HG03432 (cell line): Measurements from ENCODE around the gene DUSP5.
"Not testable (repeated sequence)": the region's sequence is repeated elsewhere in the genome, so short reads cannot be mapped to it uniquely, and the experiment has no call there.

Experiments
- ATAC-seq: cut with Tn5 transposase; IDR thresholded peaks from one replicate; pipeline ENCODE4 v1.9.1; 2021; ENCODE audit warnings: mild to moderate bottlenecking, moderate library complexity; ENCODE audit not compliant: unreplicated experiment

Gene DUSP5

GRCh38 chr10:110497438-110498086 lies at the start of gene DUSP5:
Gene DUSP5 (plus strand): TSS chr10:110497907. CDS start chr10:110498122, 215 bp downstream.
- peak; percentile 71 for ATAC-seq

GRCh38 chr10:110448682-110449418 lies 48.9 kb upstream of the DUSP5 start:
- no peak for ATAC-seq

- peak; percentile 51 for ATAC-seq
Measured at GRCh38 chr10:110455446-110455845, 42.3 kb upstream of the DUSP5 start.

GRCh38 chr10:110456046-110456445 lies 41.7 kb upstream of the DUSP5 start:
- no peak for ATAC-seq

GRCh38 chr10:110456523-110457091 lies 41.1 kb upstream of the DUSP5 start:
- no peak for ATAC-seq

- peak; percentile 39 for ATAC-seq
Measured at GRCh38 chr10:110457851-110458250, 39.9 kb upstream of the DUSP5 start.

- peak; percentile 46 for ATAC-seq
Measured at GRCh38 chr10:110458266-110458920, 39.3 kb upstream of the DUSP5 start.

- ATAC-seq, result no peak
Measured at GRCh38 chr10:110459600-110459999, 38.1 kb upstream of the DUSP5 start.

- no peak for ATAC-seq
Measured at GRCh38 chr10:110460111-110460809, 37.4 kb upstream of the DUSP5 start.

GRCh38 chr10:110461088-110461487 lies 36.6 kb upstream of the DUSP5 start:
- ATAC-seq, result no peak

GRCh38 chr10:110461530-110461929 lies 36.2 kb upstream of the DUSP5 start:
- no peak for ATAC-seq

GRCh38 chr10:110462166-110463095 lies 35.3 kb upstream of the DUSP5 start:
- no peak for ATAC-seq

- not testable (repeated sequence) for ATAC-seq
Measured at GRCh38 chr10:110468258-110468657, 29.4 kb upstream of the DUSP5 start.

- not testable (repeated sequence) for ATAC-seq
Measured at GRCh38 chr10:110470541-110470940, 27.2 kb upstream of the DUSP5 start.

GRCh38 chr10:110471566-110472139 lies 26.1 kb upstream of the DUSP5 start:
- no peak for ATAC-seq

- ATAC-seq, result no peak
Measured at GRCh38 chr10:110474017-110474416, 23.7 kb upstream of the DUSP5 start.

GRCh38 chr10:110474826-110475225 lies 22.9 kb upstream of the DUSP5 start:
- no peak for ATAC-seq

- no peak for ATAC-seq
Measured at GRCh38 chr10:110475722-110476515, 21.8 kb upstream of the DUSP5 start.

- ATAC-seq, result no peak
Measured at GRCh38 chr10:110479710-110480109, 18.0 kb upstream of the DUSP5 start.
